WERI-Rb-1 (cell line): Measurements from ENCODE around the gene ARHGAP30.
"Not testable (repeated sequence)": the region's sequence is repeated elsewhere in the genome, so short reads cannot be mapped to it uniquely, and the experiment has no call there.

Experiments used
- DNase-seq: peaks from one replicate; pipeline ENCODE4 v3.0.0-alpha.2; 2020
- H3K27ac ChIP-seq: fragments of 250-450 bp; sonication (Bioruptor Pico); 2 replicates; pipeline ENCODE4 v1.5.1; 2020; ENCODE audit warnings: mild to moderate bottlenecking, moderate library complexity
- H3K27me3 ChIP-seq: fragments of 250-450 bp; sonication (Bioruptor Pico); 2 replicates; pipeline ENCODE4 v1.5.1; 2021; ENCODE audit warnings: mild to moderate bottlenecking, low read depth, moderate library complexity; ENCODE audit not compliant: insufficient read depth, severe bottlenecking
- H3K36me3 ChIP-seq: fragments of 250-450 bp; sonication (Bioruptor Pico); 2 replicates; pipeline ENCODE4 v1.5.1; 2020; ENCODE audit warnings: mild to moderate bottlenecking, moderate library complexity
- H3K4me3 ChIP-seq: 2 replicates; pipeline ENCODE4 v1.5.1; 2011; ENCODE audit warnings: low read depth, mild to moderate bottlenecking, control low read depth, low read length
- H3K9me3 ChIP-seq: fragments of 250-450 bp; sonication (Bioruptor Pico); 2 replicates; pipeline ENCODE4 v1.5.1; 2021; ENCODE audit warnings: mild to moderate bottlenecking, moderate library complexity; ENCODE audit not compliant: severe bottlenecking
- TF ChIP-seq, protein P1 (sequence below): IDR thresholded peaks from 2 replicates; pipeline ENCODE4 v1.5.1; 2011; ENCODE audit warnings: low read depth, mild to moderate bottlenecking, control low read depth, inconsistent platforms, low read length

The ARHGAP30 gene

GRCh38 chr1:161069731-161070270 is at the start of gene ARHGAP30:
Gene ARHGAP30, minus strand, starts transcription at chr1:161069891. Its CDS starts 267 bp downstream, at chr1:161069624.
- TF ChIP-seq, protein P1, sequence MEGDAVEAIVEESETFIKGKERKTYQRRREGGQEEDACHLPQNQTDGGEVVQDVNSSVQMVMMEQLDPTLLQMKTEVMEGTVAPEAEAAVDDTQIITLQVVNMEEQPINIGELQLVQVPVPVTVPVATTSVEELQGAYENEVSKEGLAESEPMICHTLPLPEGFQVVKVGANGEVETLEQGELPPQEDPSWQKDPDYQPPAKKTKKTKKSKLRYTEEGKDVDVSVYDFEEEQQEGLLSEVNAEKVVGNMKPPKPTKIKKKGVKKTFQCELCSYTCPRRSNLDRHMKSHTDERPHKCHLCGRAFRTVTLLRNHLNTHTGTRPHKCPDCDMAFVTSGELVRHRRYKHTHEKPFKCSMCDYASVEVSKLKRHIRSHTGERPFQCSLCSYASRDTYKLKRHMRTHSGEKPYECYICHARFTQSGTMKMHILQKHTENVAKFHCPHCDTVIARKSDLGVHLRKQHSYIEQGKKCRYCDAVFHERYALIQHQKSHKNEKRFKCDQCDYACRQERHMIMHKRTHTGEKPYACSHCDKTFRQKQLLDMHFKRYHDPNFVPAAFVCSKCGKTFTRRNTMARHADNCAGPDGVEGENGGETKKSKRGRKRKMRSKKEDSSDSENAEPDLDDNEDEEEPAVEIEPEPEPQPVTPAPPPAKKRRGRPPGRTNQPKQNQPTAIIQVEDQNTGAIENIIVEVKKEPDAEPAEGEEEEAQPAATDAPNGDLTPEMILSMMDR, result no peak
- Histone ChIP-seq H3K4me3 (no peak within 1 kb of the TSS), H3K9me3 (no peaks in the 10 kb centered on the region), H3K27me3 (no peaks in the 10 kb centered on the region), H3K36me3 (no peaks in the 10 kb centered on the region), H3K27ac (no peak within 1 kb of the TSS)
- DNase-seq, result no peak

DNA sequence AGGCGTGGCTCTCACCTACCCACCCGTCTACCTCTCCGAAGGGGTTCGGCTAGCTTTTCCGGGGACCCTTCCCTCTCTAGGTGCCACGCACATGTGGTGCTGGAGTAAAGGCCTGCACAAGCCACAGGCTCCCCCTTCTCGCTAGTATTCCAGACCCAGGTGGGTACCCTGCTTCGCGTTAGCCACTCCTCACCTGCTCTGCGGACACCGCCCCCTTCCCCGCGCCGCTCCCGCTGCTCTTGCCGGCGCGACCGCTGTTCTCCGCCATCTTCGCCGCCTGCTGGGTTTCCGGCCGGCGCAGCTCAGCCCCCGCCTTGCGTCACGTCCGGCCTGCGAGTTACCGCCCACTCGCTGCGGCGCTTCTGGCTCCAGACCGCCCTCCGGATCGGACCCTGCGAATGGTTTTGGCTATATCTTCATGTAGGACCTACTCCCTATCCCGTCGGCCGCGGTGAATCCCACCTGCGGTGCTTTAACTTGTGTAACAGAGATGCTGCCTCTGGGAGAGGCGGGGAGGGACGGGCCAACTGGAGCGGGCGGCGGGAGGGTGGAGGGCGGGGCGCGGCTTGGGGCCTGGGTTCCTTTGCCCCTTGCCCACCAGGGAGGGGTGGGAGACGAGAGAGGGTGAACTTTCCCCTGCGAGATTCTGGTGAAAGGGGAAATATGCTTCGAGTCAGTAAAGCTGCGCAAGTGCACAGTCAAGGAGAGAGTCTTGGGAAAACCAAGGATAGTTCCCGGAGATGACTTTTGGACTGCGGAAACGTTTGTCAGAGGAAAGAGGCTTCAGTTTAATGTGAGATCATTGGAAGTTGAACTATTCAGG is 48.3 kb upstream of the ARHGAP30 start, which contains the start of the genes NIT1 and PFDN2:
Gene NIT1 (plus strand): TSS at position 347 of the 823 bp plus-strand sequence. CDS start 72 bp downstream, at position 419.
Gene PFDN2 (minus strand): TSS at position 279 of the 823 bp plus-strand sequence. CDS start 11 bp downstream, at position 268.
- H3K9me3 ChIP-seq, result no peaks in the 10 kb centered on the region

GRCh38 chr1:161115961-161116360 is 46.3 kb upstream of the ARHGAP30 start:
- not testable (repeated sequence) for H3K27ac ChIP-seq, H3K27me3 ChIP-seq, H3K4me3 ChIP-seq, H3K9me3 ChIP-seq, DNase-seq
- H3K36me3 ChIP-seq, result peaks cover 49% of the 10 kb centered on the region

More for the DNA sequence above, 48.3 kb upstream of the ARHGAP30 start, which contains the start of the genes NIT1 and PFDN2:
- peak within 1 kb of the TSS; percentile 84 for H3K27ac ChIP-seq
- peak within 1 kb of the TSS; percentile 59 for H3K4me3 ChIP-seq
- TF ChIP-seq, protein P1, result no peak
- H3K27me3 ChIP-seq, result no peaks in the 10 kb centered on the region
- peaks cover 65% of the 10 kb centered on the region for H3K36me3 ChIP-seq
- DNase-seq, result peak; percentile 93

DNA sequence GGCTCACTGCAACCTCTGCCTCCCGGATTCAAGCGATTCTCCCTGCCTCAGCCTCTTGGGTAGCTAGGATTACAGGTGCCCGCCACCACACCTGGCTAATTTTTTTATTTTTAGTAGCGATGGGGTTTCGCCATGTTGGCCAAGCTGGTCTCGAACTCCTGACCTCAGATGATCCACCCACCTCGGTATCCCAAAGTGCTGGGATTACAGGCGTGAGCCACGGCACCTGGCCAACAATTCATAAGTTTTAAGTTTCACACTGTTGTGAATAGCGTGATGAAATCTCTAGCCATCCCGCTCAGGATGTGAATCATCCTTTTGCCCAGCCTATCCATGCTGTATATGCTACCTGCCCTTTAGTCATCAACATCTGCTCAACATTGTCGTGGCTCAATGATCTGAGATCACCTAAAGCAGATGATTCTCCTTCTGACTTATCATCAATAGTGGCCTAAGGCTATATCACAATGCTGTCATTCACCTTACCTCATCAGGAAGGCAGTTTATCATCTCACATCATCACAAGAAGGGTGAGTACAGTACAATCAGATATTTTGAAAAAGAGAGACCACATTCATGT is 45.5 kb upstream of the ARHGAP30 start:
- H3K9me3 ChIP-seq, result no peaks in the 10 kb centered on the region
- peaks cover 42% of the 10 kb centered on the region for H3K36me3 ChIP-seq
- no peaks in the 10 kb centered on the region for H3K27me3 ChIP-seq
- TF ChIP-seq, protein P1, result no peak
- no peak overlapping the region for H3K27ac ChIP-seq
- H3K4me3 ChIP-seq, result no peak overlapping the region
- no peak for DNase-seq

DNA sequence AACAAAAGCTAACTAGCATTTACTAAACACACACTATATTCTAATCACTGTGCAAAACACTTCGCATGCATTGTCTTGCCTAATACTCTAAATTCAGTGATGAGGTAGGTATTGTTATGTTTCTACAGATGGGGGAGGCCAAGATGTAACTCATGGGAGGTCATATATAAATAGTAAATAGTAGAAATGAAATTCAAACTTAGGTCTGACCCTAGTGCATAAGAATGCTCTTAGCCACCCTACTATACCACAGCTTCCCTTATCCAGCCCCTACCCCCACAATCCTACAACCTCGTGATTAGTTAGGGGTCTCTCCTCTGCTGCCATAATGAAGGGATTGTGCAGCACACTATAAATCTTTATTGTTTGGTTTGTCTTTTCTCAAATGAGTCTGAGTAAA is 44.9 kb upstream of the ARHGAP30 start:
- Histone ChIP-seq H3K4me3 (no peak overlapping the region), H3K36me3 (peaks cover 42% of the 10 kb centered on the region), H3K27me3 (no peaks in the 10 kb centered on the region), H3K27ac (no peak overlapping the region), H3K9me3 (no peaks in the 10 kb centered on the region)
- no peak for DNase-seq
- TF ChIP-seq, protein P1, result no peak

DNA sequence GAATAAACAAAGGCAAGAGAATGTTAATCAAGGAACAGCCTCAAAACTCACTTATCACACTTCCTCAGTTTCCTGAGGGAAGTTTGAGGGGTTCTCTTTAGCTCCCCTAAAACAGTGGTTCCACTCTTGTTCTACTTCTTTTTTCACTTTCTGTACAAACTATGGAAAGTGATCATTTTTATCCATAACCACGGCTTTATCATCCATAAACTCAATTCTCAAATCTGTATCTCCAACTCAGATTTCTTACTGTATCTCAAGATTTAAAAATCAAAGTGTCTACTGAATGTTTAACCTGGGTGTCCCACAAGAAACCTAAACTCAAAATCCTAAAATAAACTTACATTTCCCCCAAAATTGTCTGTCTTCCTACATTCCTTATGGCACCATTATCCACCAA is 44.2 kb upstream of the ARHGAP30 start:
- H3K9me3 ChIP-seq, result no peaks in the 10 kb centered on the region
- no peaks in the 10 kb centered on the region for H3K27me3 ChIP-seq
- H3K36me3 ChIP-seq, result peaks cover 40% of the 10 kb centered on the region
- TF ChIP-seq, protein P1, result no peak
- H3K27ac ChIP-seq, result no peak overlapping the region
- DNase-seq, result no peak
- H3K4me3 ChIP-seq, result no peak overlapping the region
